Activated effector memory CD4-positive, alpha-beta T cell treated with Interleukin-2 at 50 U/mL for 16 hours (primary cell): ENCODE data around the gene CYP2J2.
"Not testable (repeated sequence)": the region's sequence is repeated elsewhere in the genome, so short reads cannot be mapped to it uniquely, and the experiment has no call there.

Source experiments
- DNase-seq: peaks from one replicate; pipeline ENCODE4 v3.0.0-alpha.2; 2020

Gene CYP2J2

DNA sequence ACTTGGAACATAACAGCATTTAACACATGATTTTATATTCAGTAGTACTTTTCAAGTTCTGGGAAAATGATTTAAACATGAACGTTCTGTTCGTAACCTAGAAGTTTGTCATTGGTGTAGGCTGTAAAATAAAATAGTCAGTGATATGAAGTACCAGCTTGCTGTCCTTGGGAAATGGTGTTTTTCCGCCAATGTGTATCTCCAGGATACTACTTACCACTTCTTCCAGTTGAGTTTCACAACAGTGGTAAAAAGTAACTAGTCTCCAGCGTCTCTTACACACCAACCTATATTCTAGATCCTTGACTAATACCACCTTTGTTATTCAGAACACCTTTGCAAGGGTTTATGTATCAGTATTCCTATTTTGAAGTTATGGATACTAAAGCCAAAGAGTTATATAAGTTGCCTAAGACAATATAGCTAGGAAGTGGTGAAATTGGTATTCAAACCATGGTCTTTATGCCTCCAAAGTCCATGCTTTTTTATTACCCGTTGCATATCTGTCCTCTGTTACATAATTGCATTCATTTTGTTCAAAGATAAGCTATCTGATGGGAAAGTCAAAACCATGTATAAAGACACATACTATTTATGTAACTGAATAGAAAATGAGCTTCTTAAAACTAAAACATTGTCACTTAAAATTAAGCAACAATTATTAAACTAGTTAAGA is 68.8 kb downstream of the CYP2J2 start:
- DNase-seq: no peak

DNA sequence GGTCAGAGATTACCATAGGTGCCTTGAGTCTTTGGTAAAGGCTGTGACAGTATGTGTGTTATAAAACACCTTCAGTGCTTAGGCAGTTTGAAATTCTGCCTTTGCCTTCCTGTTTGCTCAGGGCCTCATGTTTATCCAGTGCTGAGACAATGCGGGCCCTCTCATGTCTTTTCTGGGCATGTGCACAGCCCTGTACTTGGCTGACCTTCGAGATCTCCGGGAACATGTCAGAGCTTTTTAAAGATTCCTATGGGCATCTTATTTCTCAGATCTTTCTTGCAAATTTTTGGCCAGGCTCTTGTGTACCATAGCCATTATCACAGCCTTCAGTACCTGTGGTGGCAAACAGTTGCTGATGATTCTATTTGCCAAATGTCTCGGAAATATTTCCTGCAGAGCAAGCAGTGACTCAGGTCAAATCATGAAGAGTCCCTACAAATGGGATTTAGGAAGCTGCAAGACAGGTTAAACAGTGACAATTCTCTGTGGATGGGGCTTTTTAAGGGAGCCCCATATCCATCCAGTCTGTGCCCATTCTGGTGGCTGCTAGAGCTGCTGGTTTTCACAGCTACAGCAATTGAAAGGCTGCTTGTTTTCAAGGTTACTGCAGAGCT is 69.7 kb downstream of the CYP2J2 start:
- no peak for DNase-seq

- not testable (repeated sequence) for DNase-seq
These were observed 71.3 kb downstream of the CYP2J2 start for GRCh38 chr1:59855297-59855696.

DNA sequence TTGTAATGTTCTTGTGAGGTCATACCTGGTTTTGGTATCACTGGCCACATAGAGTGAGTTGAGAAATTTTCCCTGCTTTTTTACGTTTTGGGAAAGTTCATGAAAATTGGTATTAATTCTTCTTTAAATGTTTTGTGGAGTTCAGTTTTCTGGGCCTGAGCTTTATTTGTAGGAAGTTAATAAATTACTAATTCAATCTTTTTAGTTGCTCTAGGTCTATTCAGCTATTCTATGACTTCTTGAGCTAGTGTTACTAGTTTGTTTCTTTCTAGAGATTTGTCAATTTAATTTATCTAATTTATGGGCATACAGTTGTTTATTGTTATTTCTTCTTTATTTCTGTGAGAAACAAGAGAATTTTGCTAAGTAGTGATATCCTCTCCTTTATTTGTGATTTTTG is 74.5 kb downstream of the CYP2J2 start:
- DNase-seq: no peak

DNA sequence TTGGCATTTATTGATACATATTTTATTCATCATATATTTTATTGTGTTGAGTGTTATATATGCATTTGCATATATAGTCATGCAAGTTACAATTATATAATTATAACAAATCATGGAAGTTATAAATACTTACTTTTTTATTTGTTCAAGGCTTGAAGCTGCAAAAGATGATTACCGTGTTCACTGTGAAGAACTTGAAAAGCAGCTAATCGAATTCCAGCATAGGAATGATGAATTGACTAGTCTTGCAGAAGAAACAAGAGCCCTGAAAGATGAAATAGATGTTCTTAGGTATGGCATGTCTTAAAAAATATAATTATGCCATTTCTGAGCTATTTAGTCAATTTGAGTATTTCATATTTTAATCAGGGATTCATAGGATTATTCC is 79.7 kb downstream of the CYP2J2 start:
- no peak for DNase-seq

DNA sequence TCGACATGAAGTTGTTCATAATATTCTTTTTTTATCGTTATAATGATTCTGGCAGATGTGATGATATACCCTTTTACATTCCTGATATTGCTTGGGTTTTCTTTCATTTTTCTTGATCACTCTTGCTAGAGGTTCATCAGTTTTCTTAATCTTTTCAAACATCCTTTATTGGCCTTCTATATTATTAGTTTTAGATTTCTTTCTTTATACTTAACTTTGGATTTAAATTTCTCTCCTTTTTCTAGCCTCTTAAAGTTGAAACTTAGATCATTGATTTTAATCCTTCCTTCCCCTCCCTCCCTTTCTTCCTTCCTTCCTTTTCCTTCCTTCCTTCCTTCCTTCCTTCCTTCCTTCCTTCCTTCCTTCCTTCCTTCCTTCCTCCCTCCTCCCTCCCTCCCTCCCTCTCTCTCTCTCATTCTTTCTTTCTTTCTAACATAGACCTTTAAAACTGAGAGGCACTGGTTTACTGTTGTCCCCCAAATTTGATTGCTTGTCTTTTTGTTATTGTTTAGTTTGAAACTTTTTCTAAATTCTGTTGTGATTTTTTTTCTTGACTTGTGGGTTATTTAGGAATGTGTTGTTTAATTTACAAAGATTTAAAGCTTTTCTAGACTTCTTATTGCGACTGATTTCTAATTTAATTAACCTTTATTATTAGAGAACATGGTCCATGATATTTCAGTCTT is 80.2 kb downstream of the CYP2J2 start:
- no peak for DNase-seq

DNA sequence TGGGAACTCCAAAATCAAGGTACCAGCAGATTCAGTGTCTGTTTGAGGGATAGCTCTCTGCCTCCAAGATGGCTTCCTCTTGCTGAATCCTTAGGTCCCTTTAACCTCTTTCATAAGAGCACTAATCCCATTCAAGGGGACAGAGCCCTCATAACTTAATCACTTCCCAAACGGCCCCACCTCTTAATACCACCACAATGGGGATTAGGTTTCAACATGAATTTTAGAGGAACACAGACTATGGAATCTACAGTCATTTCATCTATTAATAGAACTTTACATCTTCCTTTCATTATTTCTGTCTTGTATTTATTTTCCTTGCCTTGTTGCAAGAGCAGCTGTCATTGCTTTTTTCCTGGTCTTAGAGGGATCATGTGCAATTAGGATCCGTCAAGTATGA is 81.5 kb downstream of the CYP2J2 start:
- no peak for DNase-seq
